AG04449 (cell line): ENCODE measurements around the gene CAPN11.

Source experiments
- CTCF ChIA-PET: fragments of 350-600 bp; formaldehyde crosslinking; extraction: SDS; loops from one replicate; lab custom pipeline; 2021; ENCODE audit warnings: antibody characterized with exemption; lab: Yijun Ruan, JAX
- POLR2A ChIA-PET: fragments of 400-600, 350-600 bp; formaldehyde crosslinking; extraction: SDS; loops from one replicate; lab custom pipeline; 2020; ENCODE audit warnings: antibody characterized with exemption, inconsistent platforms; lab: Yijun Ruan, JAX
- DNase-seq: peaks from one replicate; pipeline ENCODE4 v3.0.0-alpha.2; 2010; ENCODE audit warnings: low read depth, low spot score
- H3K4me3 ChIP-seq: 2 replicates; pipeline ENCODE4 v1.5.1; 2011; ENCODE audit warnings: low read depth, mild to moderate bottlenecking, control low read depth, low read length
- TF ChIP-seq, protein P1 (sequence below): IDR thresholded peaks from one replicate; pipeline ENCODE4 v1.5.1; 2011; ENCODE audit warnings: mild to moderate bottlenecking, moderate library complexity, low read length, control low read depth, inconsistent platforms; ENCODE audit not compliant: insufficient read depth; ENCODE audit errors: missing control alignments

Gene CAPN11

DNA sequence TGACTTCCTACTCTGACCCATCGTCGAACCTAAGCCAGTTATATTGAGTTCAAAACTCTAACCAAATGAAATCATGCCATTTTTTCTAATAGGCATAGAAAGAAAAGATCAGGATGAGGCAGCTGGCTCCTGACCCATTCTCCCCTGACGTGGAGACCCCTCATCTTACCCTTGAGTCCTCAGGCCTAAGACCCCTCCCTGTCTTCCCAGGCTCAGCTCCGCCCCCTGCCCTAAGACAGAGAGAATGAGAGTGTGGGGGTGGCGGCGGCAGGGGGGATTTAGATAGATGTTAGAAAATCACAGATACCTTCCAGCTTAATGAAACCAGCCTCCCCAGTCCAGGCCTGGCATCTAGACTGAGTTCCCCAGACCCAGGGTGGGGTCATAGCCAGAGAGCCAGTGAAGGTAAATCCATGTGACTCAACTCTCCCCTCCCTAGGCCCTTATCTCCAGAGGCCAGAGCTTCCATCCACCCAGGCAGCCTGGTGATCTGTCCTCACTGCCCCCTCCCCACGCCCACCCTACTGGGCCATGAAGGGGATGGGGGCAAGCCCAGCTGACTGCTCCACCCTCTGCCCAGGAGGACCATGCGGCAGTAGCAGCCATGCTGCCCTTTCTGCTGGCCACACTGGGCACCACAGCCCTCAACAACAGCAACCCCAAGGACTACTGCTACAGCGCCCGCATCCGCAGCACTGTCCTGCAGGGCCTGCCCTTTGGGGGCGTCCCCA lies 24.5 kb upstream of the CAPN11 start:
- TF ChIP-seq, protein P1, sequence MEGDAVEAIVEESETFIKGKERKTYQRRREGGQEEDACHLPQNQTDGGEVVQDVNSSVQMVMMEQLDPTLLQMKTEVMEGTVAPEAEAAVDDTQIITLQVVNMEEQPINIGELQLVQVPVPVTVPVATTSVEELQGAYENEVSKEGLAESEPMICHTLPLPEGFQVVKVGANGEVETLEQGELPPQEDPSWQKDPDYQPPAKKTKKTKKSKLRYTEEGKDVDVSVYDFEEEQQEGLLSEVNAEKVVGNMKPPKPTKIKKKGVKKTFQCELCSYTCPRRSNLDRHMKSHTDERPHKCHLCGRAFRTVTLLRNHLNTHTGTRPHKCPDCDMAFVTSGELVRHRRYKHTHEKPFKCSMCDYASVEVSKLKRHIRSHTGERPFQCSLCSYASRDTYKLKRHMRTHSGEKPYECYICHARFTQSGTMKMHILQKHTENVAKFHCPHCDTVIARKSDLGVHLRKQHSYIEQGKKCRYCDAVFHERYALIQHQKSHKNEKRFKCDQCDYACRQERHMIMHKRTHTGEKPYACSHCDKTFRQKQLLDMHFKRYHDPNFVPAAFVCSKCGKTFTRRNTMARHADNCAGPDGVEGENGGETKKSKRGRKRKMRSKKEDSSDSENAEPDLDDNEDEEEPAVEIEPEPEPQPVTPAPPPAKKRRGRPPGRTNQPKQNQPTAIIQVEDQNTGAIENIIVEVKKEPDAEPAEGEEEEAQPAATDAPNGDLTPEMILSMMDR: no peak
- POLR2A ChIA-PET: no interaction called here
- H3K4me3 ChIP-seq: no peak overlapping the region
- CTCF ChIA-PET: interaction anchor here (0.7 to 3.2 kb wide), 10 partner anchors 10 to 204 kb away, joined by 3 to 17 read pairs (median 4); no protein-coding TSS in a partner anchor
- DNase-seq: no peak

DNA sequence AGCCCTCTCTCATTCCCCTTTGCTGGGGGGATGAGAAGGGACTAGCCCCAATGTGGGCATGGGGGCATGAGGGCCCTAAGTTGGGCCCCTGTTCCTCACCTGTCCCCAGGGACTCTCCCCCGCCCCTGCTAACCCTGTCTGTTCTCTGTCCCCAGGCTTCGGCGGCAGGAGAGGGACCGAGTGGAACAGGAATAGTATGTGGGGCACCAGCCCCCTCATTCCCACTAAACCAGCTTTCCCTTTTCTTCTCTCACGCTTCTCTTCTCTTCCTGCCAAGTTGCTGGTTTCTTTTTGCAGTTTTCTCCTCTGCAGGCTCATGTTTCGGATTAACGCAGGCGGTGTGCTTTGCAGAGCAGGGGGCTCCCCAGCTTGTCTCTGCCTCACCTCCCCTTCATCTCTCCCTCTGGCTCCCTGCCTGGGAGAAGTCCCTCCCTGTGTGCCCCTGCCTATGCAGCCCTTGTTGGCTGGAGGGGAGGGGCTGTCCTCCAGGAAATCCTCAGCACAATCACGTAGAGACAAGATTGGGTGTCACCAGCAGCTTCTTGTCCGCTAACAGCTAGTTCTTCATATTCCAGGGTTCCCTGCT lies 23.4 kb upstream of the CAPN11 start:
- ChIA-PET POLR2A (no interaction called here), CTCF (interaction anchor here (0.9 to 1.9 kb wide), 4 partner anchors 19 to 37 kb away, joined by 3 to 9 read pairs (median 3); no protein-coding TSS in a partner anchor)
- DNase-seq: no peak
- H3K4me3 ChIP-seq: no peak overlapping the region
- TF ChIP-seq, protein P1: no peak

DNA sequence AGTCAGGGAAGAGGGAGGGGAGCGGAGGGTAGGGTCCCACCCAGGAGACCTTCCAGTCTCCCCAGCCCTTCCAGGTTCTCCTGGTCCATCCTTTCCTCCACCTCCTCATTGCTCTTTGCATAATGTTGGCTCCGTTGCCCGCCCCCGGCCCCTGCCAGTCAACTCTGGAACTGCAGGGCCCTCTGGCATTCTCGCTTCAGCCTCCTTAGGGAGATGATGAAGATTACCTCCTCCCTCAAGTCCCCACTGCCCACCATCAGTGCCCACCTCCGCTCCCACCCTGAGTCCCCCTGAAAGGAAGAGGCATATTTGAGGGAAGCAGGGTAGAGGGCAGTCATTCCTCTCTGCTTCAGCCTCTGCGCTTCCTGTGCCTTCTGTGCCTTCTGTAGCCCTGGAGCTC lies 22.7 kb upstream of the CAPN11 start:
- H3K4me3 ChIP-seq: no peak overlapping the region
- DNase-seq: no peak
- CTCF ChIA-PET: interaction anchor here (1.9 kb wide), 1 partner anchor 18 kb away, joined by 9 read pairs; no protein-coding TSS in a partner anchor
- TF ChIP-seq, protein P1: no peak
- POLR2A ChIA-PET: interaction anchor here (0.6 kb wide), 1 partner anchor 561 kb away, joined by 4 read pairs; no protein-coding TSS in a partner anchor

DNA sequence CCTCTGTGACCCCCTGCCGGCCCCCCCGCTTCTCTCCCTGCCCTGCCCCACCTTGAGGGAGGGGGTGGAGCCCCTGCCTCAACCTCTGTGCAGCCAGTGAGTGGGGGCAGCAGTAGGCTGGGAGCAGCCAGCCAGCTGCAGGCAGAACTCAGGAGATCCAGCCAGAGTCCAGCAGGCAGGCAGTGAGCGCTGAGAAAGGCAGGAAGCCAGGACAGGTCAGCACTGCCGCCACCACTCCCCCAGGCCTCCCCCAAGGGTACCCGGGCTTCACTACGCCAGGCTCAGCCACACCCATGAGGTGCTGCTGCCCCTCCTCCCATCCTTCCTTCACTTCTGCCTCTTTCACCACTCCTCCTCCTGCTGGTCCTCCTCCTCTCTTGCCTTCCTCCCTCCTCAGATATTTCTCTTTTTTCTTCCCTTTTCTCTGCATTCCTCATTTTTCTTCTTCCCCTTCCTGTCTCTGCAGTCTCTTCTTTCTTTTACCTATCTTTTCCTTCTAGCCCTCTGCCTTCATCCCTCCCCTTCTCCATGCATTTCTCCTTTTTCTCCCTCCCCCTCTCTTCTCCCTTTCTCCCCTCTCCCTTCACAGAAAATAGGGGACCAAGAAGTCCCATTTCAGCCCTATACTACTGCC lies 19.8 kb upstream of the CAPN11 start:
- TF ChIP-seq, protein P1: no peak
- POLR2A ChIA-PET: no interaction called here
- no peak for DNase-seq
- H3K4me3 ChIP-seq: no peak overlapping the region
- CTCF ChIA-PET: interaction anchor here (1.0 to 2.8 kb wide), 4 partner anchors 9 to 14 kb away, joined by 3 to 14 read pairs (median 8); no protein-coding TSS in a partner anchor

DNA sequence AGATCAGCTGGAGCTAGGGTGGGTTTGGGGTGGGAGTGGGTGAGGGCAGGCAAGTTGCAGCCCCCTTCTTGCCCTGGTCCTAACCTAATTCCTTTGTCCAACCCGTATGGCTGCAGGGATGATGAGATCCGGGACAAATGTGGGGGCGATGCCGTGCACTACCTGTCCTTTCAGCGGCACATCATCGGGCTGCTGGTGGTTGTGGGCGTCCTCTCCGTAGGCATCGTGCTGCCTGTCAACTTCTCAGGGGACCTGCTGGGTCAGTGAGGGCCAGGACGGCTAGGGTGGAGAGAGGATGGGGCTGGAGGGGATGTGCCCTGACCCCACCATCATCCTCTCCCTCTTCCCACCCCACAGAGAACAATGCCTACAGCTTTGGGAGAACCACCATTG lies 19.3 kb upstream of the CAPN11 start:
- ChIA-PET CTCF (interaction anchor here (1.0 to 2.8 kb wide), 2 partner anchors 12 to 14 kb away, joined by 3 to 14 read pairs; no protein-coding TSS in a partner anchor), POLR2A (no interaction called here)
- TF ChIP-seq, protein P1: no peak
- DNase-seq: no peak
- H3K4me3 ChIP-seq: no peak overlapping the region
